Measurements from ENCODE around the gene SCYL2.
A peak's percentile ranks its signal among the peaks of the same experiment; 100 is the strongest.

DNA sequence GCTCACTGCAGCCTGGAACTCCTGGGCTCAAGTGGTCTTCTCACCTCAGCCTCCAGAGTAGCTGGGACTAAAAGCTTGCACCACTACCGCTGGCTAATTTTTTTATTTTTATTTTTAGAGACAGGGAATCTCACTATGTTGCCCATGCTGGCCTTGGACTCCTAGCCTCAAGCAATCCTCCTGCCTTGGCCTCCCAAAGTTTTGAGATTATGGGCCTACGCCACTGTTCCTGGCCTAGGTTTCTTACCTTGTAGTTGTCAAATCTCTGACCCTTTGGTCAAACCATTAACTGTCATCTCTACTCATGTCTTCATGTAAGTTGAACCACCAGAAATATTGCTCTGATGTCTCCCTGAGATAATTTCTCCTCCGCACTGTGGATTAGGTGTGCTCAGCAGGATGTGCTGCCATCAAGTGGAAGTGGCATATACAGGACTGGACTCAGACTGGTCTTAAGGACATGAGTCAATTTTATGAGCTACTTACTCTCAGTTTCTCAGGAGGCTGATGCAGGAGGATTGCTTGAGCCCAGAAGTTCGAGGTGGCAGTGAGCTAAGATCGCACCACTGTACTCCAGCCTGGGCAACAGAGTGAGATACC, 37.8 kb upstream of the SCYL2 start:
- TF ChIP-seq BCL11A (IDR thresholded peaks at IDR 0.05; ENCODE audit: low read depth, low read length) (no peak), CTCF (IDR thresholded peaks at IDR 0.05 in 2 of 3, conservative IDR thresholded peaks at IDR 0.05 in 1 of 3; ENCODE audit: control insufficient read depth in 2 of 3, extremely low read depth in 1 of 3, insufficient read depth in 1 of 3, low read depth in 3 of 3, low read length in 3 of 3) (peak in 2 of 3 experiments; percentile 19 to 20; a peak in 2 of 6 replicates), NFYA (IDR thresholded peaks at IDR 0.05; ENCODE audit: borderline replicate concordance, low read depth, low read length) (no peak), NRF1 (conservative IDR thresholded peaks at IDR 0.05; ENCODE audit: low read depth, low read length) (no peak), GABPA (IDR thresholded peaks at IDR 0.05; ENCODE audit: low read depth) (no peak), CHD2 (IDR thresholded peaks at IDR 0.05; ENCODE audit: borderline replicate concordance, low read depth, low read length) (no peak), POLR2AphosphoS5 (IDR thresholded peaks at IDR 0.05; ENCODE audit: low read length) (no peak), ZNF217 (IDR thresholded peaks at IDR 0.05) (no peak)
- TF ChIP-seq, protein P1, sequence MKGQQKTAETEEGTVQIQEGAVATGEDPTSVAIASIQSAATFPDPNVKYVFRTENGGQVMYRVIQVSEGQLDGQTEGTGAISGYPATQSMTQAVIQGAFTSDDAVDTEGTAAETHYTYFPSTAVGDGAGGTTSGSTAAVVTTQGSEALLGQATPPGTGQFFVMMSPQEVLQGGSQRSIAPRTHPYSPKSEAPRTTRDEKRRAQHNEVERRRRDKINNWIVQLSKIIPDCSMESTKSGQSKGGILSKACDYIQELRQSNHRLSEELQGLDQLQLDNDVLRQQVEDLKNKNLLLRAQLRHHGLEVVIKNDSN (IDR thresholded peaks at IDR 0.05; ENCODE audit: borderline replicate concordance, extremely low read length, insufficient read depth, low read depth, low read length): no peak

Measured in GM12878 (cell line).